Right lobe of liver (tissue), 4 donors: ENCODE measurements around the gene PCED1B.

Source experiments
- CTCF ChIP-seq, 4 donors: fragments of 200-600 bp in 3 of 4; fragments of 450-650 bp in 1 of 4; IDR thresholded peaks; one replicate each; pipeline versions ENCODE4 v1.5.1 to v1.8.0; 2016 to 2022; ENCODE audit warnings: antibody characterized with exemption in 4 of 4, mild to moderate bottlenecking in 2 of 4
- POLR2A ChIP-seq: fragments of 450-650 bp; IDR thresholded peaks from one replicate; pipeline ENCODE4 v1.6.1; 2017; ENCODE audit warnings: antibody characterized with exemption, mild to moderate bottlenecking
- donor health status: DM: no; HTN: no; CAD: no.
- donor health status: DM: no; HTN: no; CAD: no.
- donor health status: DM: no; HTN: yes; CAD: no.

DNA sequence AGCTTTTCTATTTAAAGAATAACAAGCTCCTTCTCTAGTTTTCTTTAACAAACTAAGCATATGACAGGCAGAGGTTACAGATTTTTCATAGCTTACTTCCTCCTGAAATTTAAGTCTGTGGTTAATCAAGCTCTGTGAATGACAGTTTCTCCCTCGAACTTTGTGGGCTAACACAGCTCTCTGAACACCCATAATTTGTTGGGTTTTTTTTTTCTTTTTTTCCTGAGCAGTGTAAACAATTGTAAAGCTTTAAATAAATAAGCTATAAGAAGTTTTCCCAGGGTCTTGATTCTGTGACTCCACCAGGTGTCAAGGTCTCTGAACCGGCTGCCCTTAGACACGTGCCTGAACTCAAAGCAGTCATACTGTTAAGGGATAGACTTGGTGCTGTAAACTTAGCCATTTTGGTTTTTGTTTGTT is 128.4 kb downstream of the PCED1B start:
- no peak for TF ChIP-seq POLR2A
- no peak for TF ChIP-seq CTCF (IDR thresholded peaks at IDR 0.05)
